Inflammatory macrophage (primary cell): ENCODE measurements around the gene ING4.

Source experiments
- DNase-seq, 2 donors: peaks; one replicate each; pipeline ENCODE4 v3.0.0-alpha.2; 2020 to 2022

ING4 gene

GRCh38 chr12:6688543-6688998 lies 25.7 kb upstream of the ING4 start:
- peak; percentile 24 to 43 for DNase-seq

GRCh38 chr12:6685814-6686213 lies 22.9 kb upstream of the ING4 start:
- DNase-seq = no peak

- peak; percentile 51 to 60 for DNase-seq
Measured at GRCh38 chr12:6684609-6685008, 21.7 kb upstream of the ING4 start.

GRCh38 chr12:6676962-6677361 lies 14.0 kb upstream of the ING4 start:
- DNase-seq = no peak

- no peak for DNase-seq
Measured at GRCh38 chr12:6672143-6672542, 9.2 kb upstream of the ING4 start.

GRCh38 chr12:6667559-6668210 lies 4.8 kb upstream of the ING4 start:
- DNase-seq = no peak

- no peak for DNase-seq
Measured at GRCh38 chr12:6666211-6666610, 3.3 kb upstream of the ING4 start.

GRCh38 chr12:6664902-6665301 lies 2.0 kb upstream of the ING4 start:
- DNase-seq = peak; percentile 63 to 75

GRCh38 chr12:6662602-6662905 lies 365 bp downstream of the ING4 start:
- DNase-seq = no peak

GRCh38 chr12:6653987-6654386 lies 8.9 kb downstream of the ING4 start:
- DNase-seq = no peak

GRCh38 chr12:6653342-6653741 lies 9.6 kb downstream of the ING4 start:
- DNase-seq = no peak

- DNase-seq = no peak
Measured at GRCh38 chr12:6652391-6652790, 10.5 kb downstream of the ING4 start.

- DNase-seq = no peak
Measured at GRCh38 chr12:6650832-6651231, 12.1 kb downstream of the ING4 start.

- peak; percentile 82 to 83 for DNase-seq
Measured at GRCh38 chr12:6647083-6647604, 15.8 kb downstream of the ING4 start, which contains the start of gene ACRBP. TSS of gene ACRBP (minus strand) at chr12:6647432. CDS start at chr12:6647366, 66 bp downstream.

GRCh38 chr12:6646276-6647082 lies 16.4 kb downstream of the ING4 start:
- no peak for DNase-seq

GRCh38 chr12:6644903-6645302 lies 18.0 kb downstream of the ING4 start:
- peak in 1 of 2 donors; percentile 37 for DNase-seq

- peak; percentile 85 to 92 for DNase-seq
Measured at GRCh38 chr12:6644257-6644596, 18.7 kb downstream of the ING4 start.

GRCh38 chr12:6643569-6644256 lies 19.2 kb downstream of the ING4 start:
- DNase-seq = peak; percentile 84 to 90

GRCh38 chr12:6641131-6641530 lies 21.8 kb downstream of the ING4 start:
- DNase-seq = peak in 1 of 2 donors; percentile 42

GRCh38 chr12:6640497-6640896 lies 22.4 kb downstream of the ING4 start:
- no peak for DNase-seq

- DNase-seq = peak in 1 of 2 donors; percentile 58
Measured at GRCh38 chr12:6639151-6639801, 23.6 kb downstream of the ING4 start.

- DNase-seq = peak; percentile 67 to 75
Measured at GRCh38 chr12:6638305-6638704, 24.6 kb downstream of the ING4 start.
